ENCODE measurements around the gene RNF181. TPM values are rescaled to one million over a fixed set of nuclear protein-coding genes. Genes with fewer than 3 reads are reported as not detected.
"Not testable (repeated sequence)": the region's sequence is repeated elsewhere in the genome, so short reads cannot be mapped to it uniquely, and the experiment has no call there.

The RNF181 gene
- total RNA-seq, 2 experiments from 2014 or later: 91.0 to 104 TPM

- ChIA-PET POLR2A (interaction anchor here (0.9 to 2.6 kb wide), 5 partner anchors 10 to 79 kb away, joined by 3 to 9 read pairs (median 3); partner anchors contain the start of gene MAT2A), CTCF (interaction anchor here (0.9 to 3.1 kb wide), 2 partner anchors 14 to 20 kb away, joined by 4 to 22 read pairs; no protein-coding TSS in a partner anchor)
- ATAC-seq; DNase-seq; H3K27me3 Mint-ChIP-seq (ENCODE audit: low read depth); H3K9me3 Mint-ChIP-seq (ENCODE audit: insufficient read depth): not testable (repeated sequence)
- H3K27ac Mint-ChIP-seq: peak overlapping the region; percentile 50
- peak overlapping the region; percentile 100 for H3K4me3 Mint-ChIP-seq
- peaks cover 23% of the 10 kb centered on the region for H3K36me3 Mint-ChIP-seq (ENCODE audit: low read depth)
- H3K4me1 Mint-ChIP-seq (ENCODE audit: low read depth): peaks cover 38% of the 10 kb centered on the region
These were observed 22.2 kb downstream of the RNF181 start for GRCh38 chr2:85617723-85618122.

- Mint-ChIP-seq H3K9me3 (ENCODE audit: insufficient read depth) (no peaks in the 10 kb centered on the region), H3K4me3 (no peak overlapping the region), H3K27ac (no peak overlapping the region), H3K4me1 (ENCODE audit: low read depth) (peaks cover 36% of the 10 kb centered on the region), H3K27me3 (ENCODE audit: low read depth) (no peaks in the 10 kb centered on the region), H3K36me3 (ENCODE audit: low read depth) (peaks cover 40% of the 10 kb centered on the region)
- ChIA-PET CTCF (interaction anchor here (1.1 to 4.7 kb wide), 5 partner anchors 8 to 29 kb away, joined by 3 to 51 read pairs (median 4); partner anchors contain the start of gene C2orf68), POLR2A (interaction anchor here (0.6 to 1.4 kb wide), 2 partner anchors 14 to 463 kb away, joined by 3 to 4 read pairs; no protein-coding TSS in a partner anchor)
- no peak for ATAC-seq
- DNase-seq: no peak
These were observed 24.1 kb downstream of the RNF181 start for GRCh38 chr2:85619617-85620016.

- Mint-ChIP-seq H3K36me3 (ENCODE audit: low read depth) (peaks cover 52% of the 10 kb centered on the region), H3K27ac (no peak overlapping the region), H3K4me1 (ENCODE audit: low read depth) (peaks cover 24% of the 10 kb centered on the region), H3K27me3 (ENCODE audit: low read depth) (no peaks in the 10 kb centered on the region), H3K9me3 (ENCODE audit: insufficient read depth) (no peaks in the 10 kb centered on the region), H3K4me3 (no peak overlapping the region)
- ATAC-seq (no peak), DNase-seq (no peak)
- CTCF ChIA-PET: interaction anchor here (2.2 to 4.7 kb wide), 2 partner anchors 15 to 202 kb away, joined by 6 to 51 read pairs; no protein-coding TSS in a partner anchor
- POLR2A ChIA-PET: no interaction called here
These were observed 25.8 kb downstream of the RNF181 start for GRCh38 chr2:85621338-85621737.

GRCh38 chr2:85623991-85624390 is 28.4 kb downstream of the RNF181 start:
- Mint-ChIP-seq H3K27me3 (ENCODE audit: low read depth) (no peaks in the 10 kb centered on the region), H3K27ac (no peak overlapping the region), H3K9me3 (ENCODE audit: insufficient read depth) (no peaks in the 10 kb centered on the region), H3K4me1 (ENCODE audit: low read depth) (peaks cover 21% of the 10 kb centered on the region), H3K36me3 (ENCODE audit: low read depth) (peaks cover 61% of the 10 kb centered on the region), H3K4me3 (no peak overlapping the region)
- DNase-seq: no peak
- POLR2A ChIA-PET: no interaction called here
- CTCF ChIA-PET: interaction anchor here (1.1 kb wide), 1 partner anchor 13 kb away, joined by 3 read pairs; no protein-coding TSS in a partner anchor
- ATAC-seq: no peak

GRCh38 chr2:85628658-85629057 is 33.1 kb downstream of the RNF181 start:
- DNase-seq (no peak), ATAC-seq (peak; percentile 53)
- Mint-ChIP-seq H3K4me3 (no peak overlapping the region), H3K4me1 (ENCODE audit: low read depth) (peaks cover 19% of the 10 kb centered on the region), H3K27ac (peak overlapping the region; percentile 75), H3K9me3 (ENCODE audit: insufficient read depth) (no peaks in the 10 kb centered on the region), H3K36me3 (ENCODE audit: low read depth) (peaks cover 75% of the 10 kb centered on the region), H3K27me3 (ENCODE audit: low read depth) (no peaks in the 10 kb centered on the region)
- ChIA-PET CTCF (interaction anchor here (0.9 to 4.9 kb wide), 10 partner anchors 9 to 208 kb away, joined by 3 to 52 read pairs (median 4); partner anchors contain the start of gene VAMP8), POLR2A (interaction anchor here (0.6 to 1.4 kb wide), 4 partner anchors 12 to 164 kb away, joined by 3 to 9 read pairs (median 3); partner anchors contain the start of genes C2orf68 and USP39)

GRCh38 chr2:85631316-85631715 is 35.8 kb downstream of the RNF181 start:
- DNase-seq (no peak), ATAC-seq (no peak)
- peaks cover 70% of the 10 kb centered on the region for H3K36me3 Mint-ChIP-seq (ENCODE audit: low read depth)
- no peak overlapping the region for H3K27ac Mint-ChIP-seq
- H3K27me3 Mint-ChIP-seq (ENCODE audit: low read depth): no peaks in the 10 kb centered on the region
- H3K9me3 Mint-ChIP-seq (ENCODE audit: insufficient read depth): no peaks in the 10 kb centered on the region
- ChIA-PET CTCF (interaction anchor here (1.1 to 1.3 kb wide), 2 partner anchors 18 to 49 kb away, joined by 3 to 5 read pairs; no protein-coding TSS in a partner anchor), POLR2A (no interaction called here)
- H3K4me1 Mint-ChIP-seq (ENCODE audit: low read depth): peaks cover 19% of the 10 kb centered on the region
- no peak overlapping the region for H3K4me3 Mint-ChIP-seq

GRCh38 chr2:85635011-85635410 is 39.5 kb downstream of the RNF181 start:
- no peak for ATAC-seq

GRCh38 chr2:85635636-85636035 is 40.1 kb downstream of the RNF181 start:
- ChIA-PET CTCF (interaction anchor here (1.1 to 5.5 kb wide), 7 partner anchors 8 to 71 kb away, joined by 4 to 86 read pairs (median 51); partner anchors contain the start of gene C2orf68), POLR2A (interaction anchor here (0.8 to 1.2 kb wide), 2 partner anchors 20 to 24 kb away, joined by 3 to 4 read pairs; partner anchors contain the start of gene USP39)
- Mint-ChIP-seq H3K27me3 (ENCODE audit: low read depth) (no peaks in the 10 kb centered on the region), H3K4me1 (ENCODE audit: low read depth) (peaks cover 6% of the 10 kb centered on the region), H3K36me3 (ENCODE audit: low read depth) (peaks cover 66% of the 10 kb centered on the region), H3K27ac (no peak overlapping the region), H3K4me3 (no peak overlapping the region), H3K9me3 (ENCODE audit: insufficient read depth) (no peaks in the 10 kb centered on the region)
- no peak for ATAC-seq
- no peak for DNase-seq

More at GRCh38 chr2:85635011-85635410, 39.5 kb downstream of the RNF181 start:
- Mint-ChIP-seq H3K36me3 (ENCODE audit: low read depth) (peaks cover 71% of the 10 kb centered on the region), H3K27me3 (ENCODE audit: low read depth) (no peaks in the 10 kb centered on the region), H3K27ac (no peak overlapping the region), H3K4me3 (no peak overlapping the region), H3K4me1 (ENCODE audit: low read depth) (peaks cover 9% of the 10 kb centered on the region), H3K9me3 (ENCODE audit: insufficient read depth) (no peaks in the 10 kb centered on the region)
- ChIA-PET POLR2A (interaction anchor here (0.6 to 1.2 kb wide), 4 partner anchors 12 to 241 kb away, joined by 3 to 4 read pairs (median 3); partner anchors contain the start of gene USP39), CTCF (interaction anchor here (3.3 to 5.5 kb wide), 4 partner anchors 14 to 71 kb away, joined by 36 to 86 read pairs (median 60); no protein-coding TSS in a partner anchor)
- DNase-seq: no peak

- Mint-ChIP-seq H3K9me3 (ENCODE audit: insufficient read depth) (no peaks in the 10 kb centered on the region), H3K27ac (peak overlapping the region; percentile 66), H3K4me3 (no peak overlapping the region), H3K4me1 (ENCODE audit: low read depth) (peaks cover 23% of the 10 kb centered on the region), H3K27me3 (ENCODE audit: low read depth) (no peaks in the 10 kb centered on the region), H3K36me3 (ENCODE audit: low read depth) (peaks cover 72% of the 10 kb centered on the region)
- POLR2A ChIA-PET: no interaction called here
- ATAC-seq (no peak), DNase-seq (no peak)
- CTCF ChIA-PET: interaction anchor here (1.7 kb wide), 2 partner anchors 13 to 86 kb away, joined by 4 to 5 read pairs; no protein-coding TSS in a partner anchor
These were observed 47.2 kb downstream of the RNF181 start for GRCh38 chr2:85642725-85643124.

GRCh38 chr2:85644909-85645308 is 49.4 kb downstream of the RNF181 start:
- CTCF ChIA-PET: interaction anchor here (1.1 to 9.4 kb wide), 2 partner anchors 9 to 225 kb away, joined by 3 to 86 read pairs; no protein-coding TSS in a partner anchor
- no peaks in the 10 kb centered on the region for H3K27me3 Mint-ChIP-seq (ENCODE audit: low read depth)
- H3K27ac Mint-ChIP-seq: no peak overlapping the region
- no peak overlapping the region for H3K4me3 Mint-ChIP-seq
- peaks cover 77% of the 10 kb centered on the region for H3K36me3 Mint-ChIP-seq (ENCODE audit: low read depth)
- peaks cover 23% of the 10 kb centered on the region for H3K4me1 Mint-ChIP-seq (ENCODE audit: low read depth)
- POLR2A ChIA-PET: no interaction called here
- no peaks in the 10 kb centered on the region for H3K9me3 Mint-ChIP-seq (ENCODE audit: insufficient read depth)
- no peak for ATAC-seq
- DNase-seq: no peak

- ATAC-seq: no peak
- ChIA-PET POLR2A (no interaction called here), CTCF (interaction anchor here (0.8 to 9.4 kb wide), 4 partner anchors 11 to 61 kb away, joined by 3 to 86 read pairs (median 3); no protein-coding TSS in a partner anchor)
- Mint-ChIP-seq H3K27me3 (ENCODE audit: low read depth) (no peaks in the 10 kb centered on the region), H3K4me1 (ENCODE audit: low read depth) (peaks cover 19% of the 10 kb centered on the region), H3K4me3 (no peak overlapping the region), H3K36me3 (ENCODE audit: low read depth) (peaks cover 72% of the 10 kb centered on the region), H3K9me3 (ENCODE audit: insufficient read depth) (no peaks in the 10 kb centered on the region), H3K27ac (no peak overlapping the region)
- no peak for DNase-seq
These were observed 50.6 kb downstream of the RNF181 start for GRCh38 chr2:85646166-85646565.

Measured in activated CD8-positive, alpha-beta T cell treated with anti-CD3 and anti-CD28 coated beads, Interleukin-2, amount 10 ng/mL, durations not matched to agents 7 days and 5 days (primary cell).